Neural progenitor cell (in vitro differentiated cells): ENCODE results near the gene VAV3.

ENCODE experiments used
- CTCF ChIP-seq: fragments of 200-600 bp; sonication (generic); IDR thresholded peaks from 2 replicates; pipeline ENCODE4 v1.5.1; 2017; ENCODE audit warnings: antibody characterized with exemption, mild to moderate bottlenecking
- EZH2 ChIP-seq: fragments of 200-600 bp; sonication (generic); IDR thresholded peaks from 2 replicates; pipeline ENCODE4 v1.6.1; 2017; ENCODE audit warnings: antibody characterized with exemption, mild to moderate bottlenecking, moderate library complexity
- EZH2phosphoT487 ChIP-seq: fragments of 200-600 bp; sonication (generic); IDR thresholded peaks from 2 replicates; pipeline ENCODE4 v1.6.1; 2017; ENCODE audit warnings: antibody characterized with exemption

GRCh38 chr1:107771377-107771776 lies 193.6 kb downstream of the VAV3 start:
- TF ChIP-seq CTCF: no peak
- TF ChIP-seq EZH2: no peak
- TF ChIP-seq EZH2phosphoT487: no peak
